Stimulated activated naive CD4-positive, alpha-beta T cell (primary cell): Measurements from ENCODE around the gene TMOD3.

Experiments
- DNase-seq, 6 experiments: peaks; one replicate each; lab custom pipeline; 2025; lab: John Stamatoyannopoulos, UW

Gene TMOD3

GRCh38 chr15:51828621-51829375, 655 bp upstream of the TMOD3 start:
- no peak for DNase-seq

- peak in 1 of 6 experiments; percentile 25 for DNase-seq
These were observed 888 bp downstream of the TMOD3 start for GRCh38 chr15:51830276-51830806.

DNA sequence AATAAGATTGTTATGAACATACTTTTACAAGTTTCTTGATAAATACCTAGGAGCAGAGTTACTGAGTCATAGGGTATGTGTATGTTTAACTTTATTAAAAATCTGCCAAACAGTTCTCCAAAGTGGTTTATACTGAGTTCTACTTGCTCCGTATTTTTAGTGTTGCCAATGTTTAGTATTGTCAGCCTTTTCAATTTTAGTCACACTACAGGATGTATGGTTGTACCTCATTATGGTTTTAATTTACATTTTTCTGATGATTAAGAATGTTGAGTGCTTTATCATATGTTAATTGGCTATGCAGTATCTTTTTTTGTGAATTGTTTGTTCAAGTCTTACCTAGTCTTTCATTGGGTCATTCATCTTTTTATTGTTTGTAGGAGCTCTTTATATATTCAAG, 4.3 kb downstream of the TMOD3 start:
- no peak for DNase-seq

DNA sequence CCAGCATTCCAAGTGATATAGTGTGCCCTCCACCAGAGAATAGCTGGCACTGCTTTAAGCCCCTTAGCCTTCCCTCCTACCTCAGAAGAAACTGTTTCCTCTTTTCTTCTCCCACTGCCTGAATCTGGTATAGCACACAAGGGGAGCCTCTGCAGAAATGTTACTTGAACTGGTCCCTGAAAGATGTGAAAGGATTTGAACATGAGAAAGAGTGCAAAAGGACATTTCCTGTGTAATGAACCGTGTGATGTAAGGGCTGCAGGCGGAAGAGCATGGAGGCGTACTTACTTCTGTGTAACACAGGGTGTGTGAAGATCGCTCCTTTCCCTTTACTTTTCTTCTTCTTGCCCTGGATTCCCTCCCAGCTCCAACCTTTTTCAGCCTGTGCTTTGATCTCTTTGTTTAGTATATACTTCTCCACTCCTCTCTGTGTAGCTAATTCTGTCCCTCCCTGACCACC, 8.4 kb downstream of the TMOD3 start:
- peak in 2 of 6 experiments; percentile 7 to 9 for DNase-seq

DNA sequence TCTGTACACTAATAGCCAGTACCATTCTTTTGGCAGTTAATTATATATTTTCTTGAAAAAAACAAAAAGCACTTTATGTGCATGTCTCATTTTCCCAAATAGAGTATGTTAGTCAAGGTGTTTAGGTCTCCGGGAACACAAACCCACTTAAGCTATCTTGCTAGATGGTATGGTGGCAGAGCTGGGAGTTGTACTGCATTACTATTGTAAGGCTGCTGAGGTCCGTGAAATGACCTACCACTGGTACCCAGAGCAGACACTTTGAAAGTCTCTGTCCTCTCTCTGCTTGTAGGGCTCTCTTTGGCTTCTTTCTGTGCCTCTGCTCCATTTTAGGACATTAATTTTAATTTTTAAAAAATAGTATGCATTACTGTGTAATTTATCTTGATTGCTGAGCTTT, 8.8 kb downstream of the TMOD3 start:
- no peak for DNase-seq

DNA sequence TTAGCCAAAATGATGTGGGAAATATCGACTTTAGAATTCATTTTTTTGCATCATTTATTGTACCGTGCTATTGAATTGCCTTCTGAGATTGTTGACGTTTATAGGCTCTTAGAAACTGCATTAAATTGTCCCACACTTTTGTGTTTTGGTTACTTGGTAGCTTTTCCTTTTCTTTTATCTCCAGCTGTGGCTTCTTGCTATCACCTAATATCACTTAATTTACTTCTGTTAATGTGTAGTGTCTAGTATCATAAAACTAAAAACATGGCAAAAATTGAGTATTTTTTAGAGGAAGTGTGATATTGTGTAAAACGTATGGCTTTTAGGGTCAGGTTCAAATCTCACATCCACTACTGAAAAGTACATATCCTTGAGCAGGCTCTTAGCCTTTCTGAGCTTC, 11.2 kb downstream of the TMOD3 start:
- no peak for DNase-seq

DNA sequence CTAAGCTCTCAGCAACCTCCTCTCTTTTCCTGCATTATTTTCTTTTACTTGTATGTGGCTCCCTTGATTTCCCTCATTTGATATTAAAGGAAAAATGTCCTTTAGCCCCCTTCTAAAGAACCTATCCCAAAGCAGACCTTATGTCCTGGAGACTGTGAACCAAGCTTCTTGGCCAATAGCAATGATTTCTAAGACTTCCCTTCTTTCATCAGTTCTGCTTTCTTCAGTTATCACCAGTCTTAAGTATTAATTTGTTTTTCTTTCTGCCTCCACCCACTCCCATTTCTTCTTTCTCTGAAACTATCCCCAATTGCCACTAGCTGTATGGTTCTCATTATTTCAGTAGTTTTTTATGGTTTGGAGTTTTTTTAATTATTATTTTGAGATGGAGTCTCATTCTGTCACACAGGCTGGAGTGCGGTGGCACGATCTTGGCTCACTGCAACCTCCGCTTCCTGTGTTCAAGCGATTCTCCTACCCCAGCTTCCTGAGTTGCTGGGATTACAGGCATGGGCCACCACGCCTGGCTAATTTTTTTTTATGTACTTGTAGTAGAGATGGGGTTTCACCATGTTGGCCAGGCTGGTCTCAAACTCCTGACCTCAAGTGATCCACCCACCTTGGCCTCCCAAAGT, 12.1 kb downstream of the TMOD3 start:
- no peak for DNase-seq

DNA sequence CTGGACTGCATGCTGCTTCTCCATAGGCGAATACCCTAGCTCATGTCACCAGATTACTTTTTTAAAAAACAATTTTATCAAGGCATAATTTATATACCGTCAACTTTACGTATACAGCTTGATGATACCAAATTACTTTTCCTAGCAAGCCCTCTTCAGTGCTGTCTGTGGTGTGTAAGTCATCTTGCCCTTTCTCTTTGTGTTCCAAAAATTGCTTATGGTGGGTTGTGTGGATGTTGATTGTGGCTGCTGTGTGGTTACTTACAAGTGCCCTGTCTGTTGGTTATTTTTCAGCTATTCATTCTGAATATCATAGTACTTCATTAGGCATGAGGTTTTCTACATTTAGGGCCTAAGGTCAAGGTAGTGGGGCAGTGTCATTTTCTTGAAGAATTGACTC, 12.8 kb downstream of the TMOD3 start:
- DNase-seq, result no peak

DNA sequence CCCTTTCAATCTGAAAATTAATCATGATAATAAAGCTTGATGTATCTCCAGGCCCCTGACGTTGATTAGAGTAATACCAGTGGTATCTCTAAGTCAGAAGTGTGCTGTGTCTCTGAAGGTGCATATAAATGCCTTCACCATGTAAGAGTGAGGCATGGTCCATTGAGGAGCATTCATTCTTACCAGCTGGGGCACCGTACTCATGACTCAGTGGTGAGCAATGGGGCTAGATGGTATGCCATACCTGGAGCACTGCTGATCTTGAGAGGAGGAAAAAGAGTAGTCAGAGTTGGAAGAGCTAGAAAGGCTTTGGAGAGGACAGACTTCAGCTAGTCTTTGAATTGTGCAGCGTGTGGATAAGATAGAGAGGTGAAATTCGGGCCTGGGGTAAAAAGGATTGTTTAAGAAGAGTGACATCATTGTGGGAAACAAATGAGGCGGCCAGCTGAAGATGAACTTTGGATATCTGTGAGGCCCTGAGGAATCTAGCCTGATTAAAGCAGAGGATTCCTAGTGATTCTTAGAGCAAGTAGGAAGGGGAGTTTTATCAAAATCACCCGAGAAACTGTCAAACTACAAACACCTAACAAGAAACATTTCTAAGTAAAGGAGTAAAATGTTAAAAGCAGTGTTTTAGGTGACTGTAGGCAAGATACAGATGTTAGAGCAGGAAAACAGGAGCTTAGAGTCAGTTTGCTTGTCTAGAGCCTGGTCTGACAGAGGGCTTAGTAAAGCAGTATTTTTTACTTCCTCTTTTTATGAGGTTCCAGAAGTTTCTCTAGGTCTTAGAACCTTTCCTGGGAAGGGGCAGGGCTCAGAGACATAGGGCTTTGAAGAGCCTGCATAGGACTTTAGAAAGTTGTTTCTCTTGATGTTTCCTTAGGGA, 13.6 kb downstream of the TMOD3 start:
- no peak for DNase-seq

- DNase-seq, result no peak
These were observed 15.4 kb downstream of the TMOD3 start for GRCh38 chr15:51844747-51845426.

- DNase-seq, result no peak
These were observed 16.6 kb downstream of the TMOD3 start for GRCh38 chr15:51846066-51846462.

DNA sequence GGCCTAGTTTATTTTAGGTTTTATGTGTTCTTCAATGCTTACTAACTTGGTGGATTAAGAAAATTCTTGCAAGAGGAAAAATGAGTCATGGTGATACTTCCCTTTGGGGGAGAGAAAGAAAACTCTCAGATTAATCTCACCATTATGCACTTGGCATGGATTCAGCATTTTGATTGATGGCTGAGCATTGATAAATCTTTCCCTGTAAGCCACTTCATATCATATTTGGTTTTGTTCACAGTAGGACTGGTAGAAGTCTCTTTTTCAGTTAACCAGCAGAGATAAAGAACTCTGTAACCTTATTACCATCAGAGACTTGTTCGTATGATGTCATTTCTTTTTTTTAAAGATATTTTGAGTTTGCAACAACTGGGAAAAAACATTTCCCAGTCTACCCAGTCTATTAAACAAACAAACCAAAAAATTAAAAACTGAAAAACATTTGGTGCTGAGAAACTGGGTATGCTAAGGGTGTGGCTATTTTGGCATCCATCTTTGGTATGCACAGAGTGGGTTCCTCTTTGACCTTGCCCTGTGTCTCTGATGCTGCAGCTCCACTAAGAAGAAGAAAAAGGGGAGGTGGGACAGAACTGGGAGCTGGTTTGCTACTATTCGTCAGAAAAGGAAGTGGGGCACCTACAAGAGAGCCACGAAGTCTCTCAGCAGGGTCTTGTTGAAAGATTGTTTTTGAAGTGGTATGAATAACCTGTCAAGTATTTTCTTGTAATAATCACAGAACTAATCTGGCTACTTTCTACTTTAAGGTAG, 17.2 kb downstream of the TMOD3 start:
- peak in 1 of 6 experiments; percentile 3 for DNase-seq

- DNase-seq, result no peak
These were observed 19.4 kb downstream of the TMOD3 start for GRCh38 chr15:51848811-51849210.

- DNase-seq, result no peak
These were observed 20.4 kb downstream of the TMOD3 start for GRCh38 chr15:51849860-51850259.

DNA sequence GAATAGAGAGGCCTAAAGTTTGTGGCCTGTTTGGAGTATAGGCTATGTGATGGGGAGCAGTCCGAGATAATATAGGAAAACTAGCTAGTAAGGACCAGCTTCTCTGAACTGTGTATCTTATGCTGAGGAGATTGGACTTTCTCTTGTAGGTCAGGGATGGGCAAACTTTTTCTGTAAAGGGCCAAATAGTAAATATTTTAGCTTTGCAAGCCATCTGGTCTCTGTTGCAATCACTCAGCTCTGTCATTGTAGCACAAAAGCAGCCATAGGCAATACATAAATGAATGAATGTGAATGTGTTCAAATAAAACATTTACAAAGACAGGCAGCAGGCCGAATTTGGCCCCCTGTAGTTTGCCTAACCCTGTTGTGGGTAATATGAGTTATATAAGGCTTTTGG, 24.5 kb downstream of the TMOD3 start:
- no peak for DNase-seq

DNA sequence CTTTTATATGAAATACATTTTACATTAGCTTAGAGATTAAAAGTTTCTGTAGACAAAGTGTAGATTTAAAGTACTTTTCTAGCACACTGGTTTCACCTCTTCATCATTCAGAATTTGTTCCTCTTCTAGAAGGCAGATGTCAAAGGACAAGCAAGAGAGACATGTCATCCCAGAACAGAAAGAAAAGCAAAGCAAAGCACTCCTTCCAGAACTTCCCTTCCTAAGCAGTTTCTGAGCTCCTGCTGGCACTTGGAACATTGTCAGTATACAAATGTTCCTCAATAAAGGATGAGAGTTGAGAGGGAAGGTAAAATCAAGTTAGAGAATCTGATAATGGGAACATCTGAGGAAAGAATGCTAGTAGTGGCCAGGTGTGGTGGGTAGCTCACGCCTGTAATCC, 26.2 kb downstream of the TMOD3 start:
- DNase-seq, result no peak

DNA sequence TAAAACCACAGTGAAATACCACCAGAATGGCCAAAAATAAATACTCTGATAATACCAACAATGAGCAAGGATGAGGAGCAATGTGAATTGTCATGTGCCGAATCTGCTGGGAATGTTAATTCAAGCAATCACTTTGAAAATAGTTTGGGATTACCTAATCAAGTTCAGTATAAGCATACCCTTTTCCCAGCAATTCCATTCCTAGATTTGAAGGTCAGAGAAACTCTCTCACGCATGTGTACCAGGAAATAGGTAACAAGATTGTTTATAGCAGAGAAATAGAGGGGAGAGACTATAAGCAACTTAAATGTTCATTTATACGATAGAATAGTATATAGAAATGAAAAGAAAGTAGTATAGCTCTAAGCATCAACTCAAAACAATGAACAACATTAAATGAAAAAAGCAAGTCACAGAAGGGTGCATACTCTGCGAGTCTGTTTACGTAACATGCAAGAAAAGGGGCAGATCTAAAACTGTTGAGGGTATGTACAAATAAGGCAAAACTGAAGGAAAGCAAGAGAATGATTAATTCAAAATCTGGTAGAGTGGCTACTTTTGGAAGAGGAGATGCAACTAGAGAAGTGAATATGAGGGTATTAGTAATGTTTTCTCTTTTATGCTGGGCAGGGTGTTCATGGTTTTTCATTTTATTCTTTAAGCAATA, 27.4 kb downstream of the TMOD3 start:
- DNase-seq, result no peak

- DNase-seq, result peak in 5 of 6 experiments; percentile 19 to 65 (median 57)
These were observed 32.3 kb downstream of the TMOD3 start for GRCh38 chr15:51861557-51862359.

DNA sequence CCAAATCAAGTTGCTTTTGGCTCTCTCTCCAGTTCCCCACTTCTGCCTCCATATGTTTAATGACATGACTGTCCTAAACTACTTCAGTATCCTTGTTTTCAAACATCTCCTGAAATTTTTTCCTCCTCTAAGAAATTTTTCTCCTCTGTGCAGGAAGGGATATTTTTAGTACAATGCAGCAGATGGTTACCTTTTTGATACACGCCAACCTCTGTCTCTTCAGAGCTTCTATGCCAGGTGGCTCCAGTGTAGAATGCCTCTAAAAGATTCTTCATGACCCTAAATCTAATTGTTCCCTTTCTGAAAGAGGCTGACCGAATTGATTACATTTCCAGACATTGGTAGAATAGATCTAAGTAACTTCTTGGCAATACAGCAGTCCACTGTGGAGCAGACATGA, 33.7 kb downstream of the TMOD3 start:
- DNase-seq, result no peak
